PC-9 (cell line): ENCODE data around the gene PLAGL2.

Experiments used
- CTCF ChIP-seq: fragments of 200-600 bp; sonication (generic); conservative IDR thresholded peaks from 2 replicates; pipeline ENCODE4 v1.6.1; 2017; ENCODE audit warnings: mixed run types, antibody characterized with exemption, mild to moderate bottlenecking, moderate library complexity
- EZH2 ChIP-seq: fragments of 200-600 bp; sonication (generic); IDR thresholded peaks from 2 replicates; pipeline ENCODE4 v1.8.0; 2017; ENCODE audit warnings: antibody characterized with exemption, low read depth

GRCh38 chr20:32192698-32193097 lies 14.8 kb downstream of the PLAGL2 start:
- TF ChIP-seq CTCF (no peak), EZH2 (no peak)
